ENCODE data around the gene CCDC159. TPM values are rescaled to one million over a fixed set of nuclear protein-coding genes. Genes with fewer than 3 reads are reported as not detected.

CCDC159 gene
- total and polyA plus RNA-seq, 2 of the 13 experiments (the other 11 are each of a cell fraction or from before 2014, with no cell fraction given) = 1.7 to 6.3 TPM

- Histone ChIP-seq H3K9ac (ENCODE audit: insufficient read depth, low read depth, low read length) (no peak overlapping the region), H3K4me3 (replicated peaks in 1 of 3; ENCODE audit: insufficient read depth in 1 of 3, low read depth in 2 of 3, low read length in 3 of 3) (no peak overlapping the region), H3K27ac (ENCODE audit: extremely low read length, insufficient read depth, low read length) (no peak overlapping the region), H2AFZ (ENCODE audit: low read length) (no peak overlapping the region), H3K4me1 (ENCODE audit: insufficient read depth, low read length) (peaks cover 38% of the 10 kb centered on the region), H4K20me1 (ENCODE audit: insufficient read depth, low read length) (no peaks in the 10 kb centered on the region), H3K36me3 (replicated peaks in 1 of 2; ENCODE audit: control insufficient read depth in 1 of 2, insufficient read depth in 2 of 2, low read length in 2 of 2) (no peaks in the 10 kb centered on the region), H3K4me2 (ENCODE audit: low read depth, low read length) (no peak overlapping the region), H3K9me3 (ENCODE audit: low read length) (no peaks in the 10 kb centered on the region), H3K27me3 (ENCODE audit: control insufficient read depth in 1 of 2, insufficient read depth in 2 of 2, low read length in 2 of 2) (peaks cover 0 to 2% of the 10 kb centered on the region in 2 experiments; a peak in 1 of 5 replicates), H3K79me2 (ENCODE audit: insufficient read depth, low read length) (no peaks in the 10 kb centered on the region)
- TSS peak; percentile 61 for BruUV-seq (replicated peaks)
- POLR2A ChIA-PET = interaction anchor here (0.9 to 1.7 kb wide), 3 partner anchors 18 to 59 kb away, joined by 3 to 6 read pairs (median 4); partner anchors contain the start of genes CCDC159 and TMEM205
- CTCF ChIA-PET (ENCODE audit: low intra/inter-chr PET ratio, low total read pairs) = no interaction called here
- no peak for FAIRE-seq
- DNase-seq (ENCODE audit: low spot score) = no peak
- WGBS (ENCODE audit: low lambda C conversion rate) = 30% methylated on average over 7 of the region's 7 CpGs
- ATAC-seq = no peak
- TF ChIP-seq EHMT2 (IDR thresholded peaks at IDR 0.05; ENCODE audit: borderline replicate concordance, low read depth, low read length) (no peak), ZNF75D (CRISPR knock-in tag; IDR thresholded peaks at IDR 0.05; ENCODE audit: borderline replicate concordance) (no peak), ZNF615 (CRISPR knock-in tag; IDR thresholded peaks at IDR 0.05; ENCODE audit: borderline replicate concordance) (no peak), IRF2 (CRISPR knock-in tag; IDR thresholded peaks at IDR 0.05) (no peak), PRMT3 (CRISPR knock-in tag; IDR thresholded peaks at IDR 0.05; ENCODE audit: borderline replicate concordance, low read depth) (no peak), CBX5 (CRISPR knock-in tag; IDR thresholded peaks at IDR 0.05; ENCODE audit: borderline replicate concordance) (no peak), FLYWCH1 (CRISPR knock-in tag; IDR thresholded peaks at IDR 0.05) (no peak), FOXJ3 (CRISPR knock-in tag; IDR thresholded peaks at IDR 0.05; ENCODE audit: borderline replicate concordance) (no peak), ZNF30 (CRISPR knock-in tag; IDR thresholded peaks at IDR 0.05) (no peak), POGZ (CRISPR knock-in tag; IDR thresholded peaks at IDR 0.05) (no peak), HDAC2 (CRISPR knock-in tag; IDR thresholded peaks at IDR 0.05) (no peak), CBX1 (IDR thresholded peaks at IDR 0.05; ENCODE audit: low read depth) (no peak)
- TF ChIP-seq, protein P1, sequence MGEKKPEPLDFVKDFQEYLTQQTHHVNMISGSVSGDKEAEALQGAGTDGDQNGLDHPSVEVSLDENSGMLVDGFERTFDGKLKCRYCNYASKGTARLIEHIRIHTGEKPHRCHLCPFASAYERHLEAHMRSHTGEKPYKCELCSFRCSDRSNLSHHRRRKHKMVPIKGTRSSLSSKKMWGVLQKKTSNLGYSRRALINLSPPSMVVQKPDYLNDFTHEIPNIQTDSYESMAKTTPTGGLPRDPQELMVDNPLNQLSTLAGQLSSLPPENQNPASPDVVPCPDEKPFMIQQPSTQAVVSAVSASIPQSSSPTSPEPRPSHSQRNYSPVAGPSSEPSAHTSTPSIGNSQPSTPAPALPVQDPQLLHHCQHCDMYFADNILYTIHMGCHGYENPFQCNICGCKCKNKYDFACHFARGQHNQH (CRISPR knock-in tag; IDR thresholded peaks at IDR 0.05) = no peak
- intact Hi-C loops (cut with micrococcal nuclease; ENCODE audit: unreplicated experiment) (no loop called here), in situ Hi-C loops (cut with HindIII; ENCODE audit: extremely low pct_ligation_motif_present, low pct_unique_long_range_greater_than_20kb) (no loop called here)
Observed at GRCh38 chr19:11322269-11323024, 23.9 kb upstream of the CCDC159 start.
